Tibial artery (tissue), 4 donors: Measurements from ENCODE around the gene DNM3.
A peak's percentile ranks its signal among the peaks of the same experiment; 100 is the strongest.

Experiments
- DNase-seq, 2 donors: peaks; one replicate each; pipeline ENCODE4 v3.0.0-alpha.2; 2019
- H3K27ac ChIP-seq, 2 donors: fragments of 200-600 bp; sonication (generic) in 1 of 2; 1 replicate in 1 of 2; 2 replicates in 1 of 2; pipeline ENCODE4 v1.5.1; 2018 to 2019; ENCODE audit warnings: mild to moderate bottlenecking in 1 of 2
- H3K27me3 ChIP-seq, 2 donors: fragments of 200-600 bp; sonication (generic) in 1 of 2; one replicate each; pipeline versions ENCODE4 v1.5.1 to v1.6.0; 2016 to 2019
- H3K36me3 ChIP-seq, 3 donors: fragments of 200-600 bp; sonication (generic) in 2 of 3; one replicate each; pipeline ENCODE4 v1.5.1; 2016 to 2019; ENCODE audit warnings: mild to moderate bottlenecking in 2 of 3
- H3K4me1 ChIP-seq, 4 donors: fragments of 200-600 bp; sonication (generic) in 2 of 4; 1 replicate in 3 of 4; 2 replicates in 1 of 4; pipeline ENCODE4 v1.5.1; 2016 to 2019
- H3K4me3 ChIP-seq, 2 donors: fragments of 200-600 bp; sonication (generic) in 1 of 2; 1 replicate in 1 of 2; 2 replicates in 1 of 2; pipeline ENCODE4 v1.5.1; 2018 to 2019; ENCODE audit warnings: mild to moderate bottlenecking in 2 of 2
- H3K9me3 ChIP-seq, 3 donors: fragments of 200-600 bp; sonication (generic) in 1 of 3; one replicate each; pipeline ENCODE4 v1.5.1; 2016 to 2019
- intact Hi-C: fragments of 100-400 bp; cut with DNase I; formaldehyde crosslinking; loops from one replicate; pipeline ENCODE4 v1.15.0; 2023; ENCODE audit warnings: low total_unique reads
- TF ChIP-seq, protein P1 (sequence below), 2 experiments: fragments of 200-600 bp in 1 of 2; fragments of 450-650 bp in 1 of 2; IDR thresholded peaks; one replicate each; pipeline ENCODE4 v1.5.1; 2017 to 2019; ENCODE audit warnings: antibody characterized with exemption in 2 of 2, mild to moderate bottlenecking in 1 of 2, moderate library complexity in 1 of 2

Gene DNM3

GRCh38 chr1:172322219-172323061 is 481.1 kb downstream of the DNM3 start:
- intact Hi-C loops, result loop anchor here (5.0 to 10.0 kb wide), 2 partner anchors 35 to 122 kb away; partner anchors contain the start of gene PIGC

GRCh38 chr1:172323686-172324085 is 482.4 kb downstream of the DNM3 start:
- Histone ChIP-seq H3K9me3 (no peaks in the 10 kb centered on the region), H3K4me3 (no peak overlapping the region), H3K36me3 (no peaks in the 10 kb centered on the region), H3K27ac (peak overlapping the region; percentile 71 to 80), H3K27me3 (no peaks in the 10 kb centered on the region), H3K4me1 (peaks cover 0 to 38% (median 24%) of the 10 kb centered on the region in 4 donors)
- intact Hi-C loops, result loop anchor here (5.0 to 10.0 kb wide), 2 partner anchors 34 to 121 kb away; partner anchors contain the start of gene PIGC
- TF ChIP-seq, protein P1, sequence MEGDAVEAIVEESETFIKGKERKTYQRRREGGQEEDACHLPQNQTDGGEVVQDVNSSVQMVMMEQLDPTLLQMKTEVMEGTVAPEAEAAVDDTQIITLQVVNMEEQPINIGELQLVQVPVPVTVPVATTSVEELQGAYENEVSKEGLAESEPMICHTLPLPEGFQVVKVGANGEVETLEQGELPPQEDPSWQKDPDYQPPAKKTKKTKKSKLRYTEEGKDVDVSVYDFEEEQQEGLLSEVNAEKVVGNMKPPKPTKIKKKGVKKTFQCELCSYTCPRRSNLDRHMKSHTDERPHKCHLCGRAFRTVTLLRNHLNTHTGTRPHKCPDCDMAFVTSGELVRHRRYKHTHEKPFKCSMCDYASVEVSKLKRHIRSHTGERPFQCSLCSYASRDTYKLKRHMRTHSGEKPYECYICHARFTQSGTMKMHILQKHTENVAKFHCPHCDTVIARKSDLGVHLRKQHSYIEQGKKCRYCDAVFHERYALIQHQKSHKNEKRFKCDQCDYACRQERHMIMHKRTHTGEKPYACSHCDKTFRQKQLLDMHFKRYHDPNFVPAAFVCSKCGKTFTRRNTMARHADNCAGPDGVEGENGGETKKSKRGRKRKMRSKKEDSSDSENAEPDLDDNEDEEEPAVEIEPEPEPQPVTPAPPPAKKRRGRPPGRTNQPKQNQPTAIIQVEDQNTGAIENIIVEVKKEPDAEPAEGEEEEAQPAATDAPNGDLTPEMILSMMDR (IDR thresholded peaks at IDR 0.05), result no peak
- DNase-seq, result no peak

More at GRCh38 chr1:172322219-172323061, 481.1 kb downstream of the DNM3 start:
- H3K27me3 ChIP-seq, result no peaks in the 10 kb centered on the region
- TF ChIP-seq, protein P1 (IDR thresholded peaks at IDR 0.05), result peak in 1 of 2 experiments; percentile 19
- no peaks in the 10 kb centered on the region for H3K9me3 ChIP-seq
- peak overlapping the region; percentile 71 to 80 for H3K27ac ChIP-seq
- DNase-seq, result peak; percentile 44 to 82
- peak overlapping the region; percentile 36 to 38 for H3K4me3 ChIP-seq
- H3K36me3 ChIP-seq, result no peaks in the 10 kb centered on the region
- H3K4me1 ChIP-seq, result peaks cover 0 to 38% (median 24%) of the 10 kb centered on the region in 4 donors

GRCh38 chr1:172324086-172324485 is 482.8 kb downstream of the DNM3 start:
- Histone ChIP-seq H3K27me3 (no peaks in the 10 kb centered on the region), H3K4me1 (peaks cover 0 to 38% (median 24%) of the 10 kb centered on the region in 4 donors), H3K27ac (no peak overlapping the region), H3K4me3 (no peak overlapping the region), H3K9me3 (no peaks in the 10 kb centered on the region), H3K36me3 (no peaks in the 10 kb centered on the region)
- intact Hi-C loops, result loop anchor here (5.0 to 10.0 kb wide), 2 partner anchors 33 to 121 kb away; partner anchors contain the start of gene PIGC
- no peak for DNase-seq
- TF ChIP-seq, protein P1 (IDR thresholded peaks at IDR 0.05), result no peak

DNA sequence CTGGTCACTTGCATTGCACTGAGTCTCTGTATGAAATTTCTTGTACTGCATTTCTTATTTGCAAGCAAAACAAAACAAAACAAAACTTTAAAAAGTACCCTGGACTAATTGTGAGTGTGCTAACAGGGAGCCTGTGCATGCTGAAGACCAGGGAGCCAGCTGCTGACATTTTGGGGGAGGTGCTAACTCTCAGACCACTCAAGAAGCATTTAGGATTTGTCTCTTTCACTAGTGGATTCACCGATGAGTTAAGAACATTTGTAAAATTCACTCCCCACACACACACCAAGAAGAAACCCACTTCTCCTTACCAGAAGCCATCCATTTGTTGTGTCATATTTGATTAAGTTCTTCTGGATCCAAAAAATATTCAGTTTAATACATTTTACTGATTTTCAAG is 483.5 kb downstream of the DNM3 start:
- Histone ChIP-seq H3K4me3 (no peak overlapping the region), H3K4me1 (peaks cover 0 to 38% (median 24%) of the 10 kb centered on the region in 4 donors), H3K9me3 (no peaks in the 10 kb centered on the region), H3K27ac (no peak overlapping the region), H3K27me3 (no peaks in the 10 kb centered on the region), H3K36me3 (no peaks in the 10 kb centered on the region)
- no peak for DNase-seq
- TF ChIP-seq, protein P1 (IDR thresholded peaks at IDR 0.05), result no peak
- intact Hi-C loops, result loop anchor here (5.0 to 10.0 kb wide), 2 partner anchors 33 to 120 kb away; partner anchors contain the start of gene PIGC

DNA sequence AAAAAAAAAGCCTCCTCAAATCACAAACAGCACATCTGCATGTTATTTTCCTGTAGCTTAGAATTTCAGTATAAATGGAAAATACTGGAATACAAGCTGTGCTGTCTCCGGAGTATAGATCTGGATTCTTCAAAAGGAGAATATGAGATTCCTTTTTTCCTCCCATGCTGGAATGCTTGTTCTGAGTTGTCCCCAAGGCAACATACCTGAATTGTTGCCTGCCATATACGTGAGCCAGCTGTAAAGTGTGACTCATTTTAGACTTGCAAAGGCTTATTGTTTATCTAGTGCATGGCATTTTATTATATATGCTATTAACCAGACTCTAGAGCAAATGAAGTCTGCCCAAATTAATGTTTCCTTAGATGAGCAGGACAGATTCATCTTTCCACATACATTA is 484.2 kb downstream of the DNM3 start:
- no peaks in the 10 kb centered on the region for H3K36me3 ChIP-seq
- no peak overlapping the region for H3K27ac ChIP-seq
- H3K4me1 ChIP-seq, result peaks cover 0 to 35% (median 24%) of the 10 kb centered on the region in 4 donors
- no peaks in the 10 kb centered on the region for H3K27me3 ChIP-seq
- no peaks in the 10 kb centered on the region for H3K9me3 ChIP-seq
- TF ChIP-seq, protein P1 (IDR thresholded peaks at IDR 0.05), result no peak
- intact Hi-C loops, result loop anchor here (10.0 kb wide), 1 partner anchor 119 kb away; the partner anchor contains the start of gene PIGC
- H3K4me3 ChIP-seq, result no peak overlapping the region
- DNase-seq, result no peak
